Peyer's patch (tissue), 4 donors: Measurements from ENCODE around the gene SERGEF. TPM values are rescaled to one million over a fixed set of nuclear protein-coding genes. Genes with fewer than 3 reads are reported as not detected.
A peak's percentile ranks its signal among the peaks of the same experiment; 100 is the strongest.

Source experiments
- DNase-seq, 3 donors: peaks; one replicate each; pipeline ENCODE4 v3.0.0-alpha.2; 2017 to 2019
- H3K27ac ChIP-seq, 4 donors: fragments of 200-600 bp; sonication (generic); one replicate each; pipeline ENCODE4 v1.5.1; 2016 to 2019
- H3K27me3 ChIP-seq, 2 donors: fragments of 200-600 bp; sonication (generic); one replicate each; pipeline ENCODE4 v1.5.1; 2019
- H3K36me3 ChIP-seq, 3 donors: fragments of 200-600 bp; sonication (generic); one replicate each; pipeline ENCODE4 v1.5.1; 2016 to 2019
- H3K4me1 ChIP-seq, 4 donors: fragments of 200-600 bp; sonication (generic); one replicate each; pipeline ENCODE4 v1.5.1; 2016 to 2019
- H3K4me3 ChIP-seq, 4 donors: fragments of 200-600 bp; sonication (generic); 1 replicate in 3 of 4; 2 replicates in 1 of 4; pipeline ENCODE4 v1.5.1; 2016 to 2019; ENCODE audit warnings: mild to moderate bottlenecking in 1 of 4
- H3K9me3 ChIP-seq, 4 donors: fragments of 200-600 bp; sonication (generic); one replicate each; pipeline ENCODE4 v1.5.1; 2016 to 2019; ENCODE audit warnings: mild to moderate bottlenecking in 1 of 4
- POLR2A ChIP-seq, 2 donors: fragments of 450-650 bp; IDR thresholded peaks; one replicate each; pipeline ENCODE4 v1.5.1; 2017; ENCODE audit warnings: antibody characterized with exemption in 2 of 2, mild to moderate bottlenecking in 2 of 2, moderate library complexity in 2 of 2
- total RNA-seq, 4 donors: library from RNA; depleted of rRNA; stranded (reverse); fragments of >200 nt; gene quantifications; one replicate each; pipeline ENCODE4 v1.1.0, GENCODE V29; 2016
- TF ChIP-seq, protein P1 (sequence below), 6 experiments: fragments of 450-650 bp in 4 of 6; fragments of 200-600 bp in 2 of 6; sonication (generic) in 1 of 6; IDR thresholded peaks; one replicate each; pipeline ENCODE4 v1.5.1; 2017 to 2019; ENCODE audit warnings: antibody characterized with exemption in 6 of 6, mild to moderate bottlenecking in 3 of 6, moderate library complexity in 1 of 6

The SERGEF gene
- total RNA-seq, 4 donors from 2014 or later, result 19.4 to 40.4 (median 27.7) TPM

- TF ChIP-seq, protein P1, sequence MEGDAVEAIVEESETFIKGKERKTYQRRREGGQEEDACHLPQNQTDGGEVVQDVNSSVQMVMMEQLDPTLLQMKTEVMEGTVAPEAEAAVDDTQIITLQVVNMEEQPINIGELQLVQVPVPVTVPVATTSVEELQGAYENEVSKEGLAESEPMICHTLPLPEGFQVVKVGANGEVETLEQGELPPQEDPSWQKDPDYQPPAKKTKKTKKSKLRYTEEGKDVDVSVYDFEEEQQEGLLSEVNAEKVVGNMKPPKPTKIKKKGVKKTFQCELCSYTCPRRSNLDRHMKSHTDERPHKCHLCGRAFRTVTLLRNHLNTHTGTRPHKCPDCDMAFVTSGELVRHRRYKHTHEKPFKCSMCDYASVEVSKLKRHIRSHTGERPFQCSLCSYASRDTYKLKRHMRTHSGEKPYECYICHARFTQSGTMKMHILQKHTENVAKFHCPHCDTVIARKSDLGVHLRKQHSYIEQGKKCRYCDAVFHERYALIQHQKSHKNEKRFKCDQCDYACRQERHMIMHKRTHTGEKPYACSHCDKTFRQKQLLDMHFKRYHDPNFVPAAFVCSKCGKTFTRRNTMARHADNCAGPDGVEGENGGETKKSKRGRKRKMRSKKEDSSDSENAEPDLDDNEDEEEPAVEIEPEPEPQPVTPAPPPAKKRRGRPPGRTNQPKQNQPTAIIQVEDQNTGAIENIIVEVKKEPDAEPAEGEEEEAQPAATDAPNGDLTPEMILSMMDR (IDR thresholded peaks at IDR 0.05), result no peak
- TF ChIP-seq POLR2A (IDR thresholded peaks at IDR 0.05), result no peak
- H3K4me3 ChIP-seq, result no peak overlapping the region
- no peaks in the 10 kb centered on the region for H3K27me3 ChIP-seq
- no peak for DNase-seq
- no peaks in the 10 kb centered on the region for H3K9me3 ChIP-seq
- H3K4me1 ChIP-seq, result peaks cover 0 to 5% (median 0%) of the 10 kb centered on the region in 4 donors
- no peaks in the 10 kb centered on the region for H3K36me3 ChIP-seq
- H3K27ac ChIP-seq, result no peak overlapping the region
These were observed 185.8 kb downstream of the SERGEF start for GRCh38 chr11:17827006-17827405.

GRCh38 chr11:17822401-17822781 is 190.5 kb downstream of the SERGEF start:
- peaks cover 0 to 5% (median 0%) of the 10 kb centered on the region in 4 donors for H3K4me1 ChIP-seq
- DNase-seq, result no peak
- H3K27ac ChIP-seq, result no peak overlapping the region
- no peaks in the 10 kb centered on the region for H3K27me3 ChIP-seq
- no peak overlapping the region for H3K4me3 ChIP-seq
- no peaks in the 10 kb centered on the region for H3K36me3 ChIP-seq
- TF ChIP-seq POLR2A (IDR thresholded peaks at IDR 0.05), result no peak
- TF ChIP-seq, protein P1 (IDR thresholded peaks at IDR 0.05), result no peak
- H3K9me3 ChIP-seq, result no peaks in the 10 kb centered on the region

GRCh38 chr11:17821648-17822400 is 191.0 kb downstream of the SERGEF start:
- Histone ChIP-seq H3K4me1 (peaks cover 0 to 5% (median 0%) of the 10 kb centered on the region in 4 donors), H3K9me3 (no peaks in the 10 kb centered on the region), H3K4me3 (no peak overlapping the region), H3K27ac (peak overlapping the region in 1 of 4 donors; percentile 27), H3K36me3 (no peaks in the 10 kb centered on the region), H3K27me3 (no peaks in the 10 kb centered on the region)
- TF ChIP-seq, protein P1 (IDR thresholded peaks at IDR 0.05), result no peak
- no peak for TF ChIP-seq POLR2A (IDR thresholded peaks at IDR 0.05)
- DNase-seq, result no peak

DNA sequence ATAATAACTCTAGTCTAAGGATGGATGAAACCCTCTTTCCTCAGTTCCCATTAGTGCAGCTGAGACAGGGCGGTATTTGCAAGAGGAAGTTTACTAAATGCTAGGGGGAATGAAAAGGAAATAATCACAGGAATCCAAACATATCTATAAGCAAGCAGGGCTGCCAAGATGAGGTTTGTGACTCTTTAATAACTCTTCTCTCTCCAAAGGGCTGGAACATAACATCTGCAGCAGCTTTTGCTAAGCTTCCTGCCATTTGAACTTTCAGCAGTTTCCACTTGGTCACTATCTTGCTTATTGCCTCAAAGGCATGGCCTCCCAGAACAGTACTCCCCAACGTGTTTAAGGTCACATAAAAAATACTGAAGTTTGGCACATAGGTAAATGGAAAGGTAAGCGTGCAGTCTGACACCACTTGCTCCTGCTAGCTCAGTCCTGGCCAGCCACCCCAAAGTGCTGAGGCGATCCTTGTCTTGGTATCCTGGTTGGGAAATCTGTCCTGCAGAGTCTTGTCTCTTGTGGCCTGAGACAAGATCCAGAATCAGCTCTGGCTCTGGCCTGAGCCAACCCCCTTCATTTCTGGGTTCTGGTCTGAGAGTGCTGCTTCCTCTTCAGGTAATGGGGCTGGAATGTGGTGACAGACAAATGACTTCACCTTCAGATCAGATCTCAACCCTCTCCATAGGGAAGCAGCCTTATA is 196.5 kb downstream of the SERGEF start:
- Histone ChIP-seq H3K9me3 (no peaks in the 10 kb centered on the region), H3K27me3 (no peaks in the 10 kb centered on the region), H3K36me3 (no peaks in the 10 kb centered on the region), H3K4me1 (peaks cover 0 to 9% (median 0%) of the 10 kb centered on the region in 4 donors), H3K27ac (no peak overlapping the region), H3K4me3 (no peak overlapping the region)
- no peak for DNase-seq
- TF ChIP-seq, protein P1 (IDR thresholded peaks at IDR 0.05), result no peak
- no peak for TF ChIP-seq POLR2A (IDR thresholded peaks at IDR 0.05)

GRCh38 chr11:17814546-17814945 is 198.3 kb downstream of the SERGEF start:
- Histone ChIP-seq H3K4me3 (no peak overlapping the region), H3K9me3 (no peaks in the 10 kb centered on the region), H3K36me3 (no peaks in the 10 kb centered on the region), H3K4me1 (peaks cover 0 to 9% (median 0%) of the 10 kb centered on the region in 4 donors), H3K27ac (no peak overlapping the region), H3K27me3 (no peaks in the 10 kb centered on the region)
- DNase-seq, result no peak
- TF ChIP-seq, protein P1 (IDR thresholded peaks at IDR 0.05), result no peak
- no peak for TF ChIP-seq POLR2A (IDR thresholded peaks at IDR 0.05)
